ENCODE measurements around the gene VAMP5.
A peak's percentile ranks its signal among the peaks of the same experiment; 100 is the strongest.
"Not testable (repeated sequence)": the region's sequence is repeated elsewhere in the genome, so short reads cannot be mapped to it uniquely, and the experiment has no call there.

The VAMP5 gene, protein sequence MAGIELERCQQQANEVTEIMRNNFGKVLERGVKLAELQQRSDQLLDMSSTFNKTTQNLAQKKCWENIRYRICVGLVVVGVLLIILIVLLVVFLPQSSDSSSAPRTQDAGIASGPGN

DNA sequence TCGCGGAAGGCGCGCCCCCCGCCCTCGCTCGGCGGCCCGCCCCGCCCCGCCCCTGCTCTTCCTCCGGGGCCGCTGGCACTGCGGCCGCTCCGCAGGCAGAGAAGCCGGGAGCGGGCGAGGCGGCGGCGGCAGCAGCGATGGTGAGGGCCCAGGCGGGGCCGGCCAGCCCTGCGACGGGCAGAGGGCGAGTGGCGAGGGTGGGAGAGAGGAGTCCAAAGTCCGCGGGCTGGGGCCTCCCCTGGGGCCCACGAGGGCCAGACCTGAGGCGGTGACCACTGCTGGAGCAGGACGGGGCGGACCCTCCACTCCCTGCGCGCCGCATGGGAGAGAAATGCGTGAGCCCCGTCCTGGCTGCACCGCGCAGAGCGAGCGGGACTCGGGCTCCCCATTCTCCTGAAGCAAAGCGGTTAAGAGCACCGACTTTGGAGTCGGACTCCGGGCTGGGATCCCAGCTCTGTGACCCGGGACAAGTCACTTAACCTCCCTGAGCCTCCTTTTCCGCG lies at the start of gene VAMP5:
Gene VAMP5, plus strand, starts transcription at position 78 of the 503 bp plus-strand sequence. Its CDS starts 60 bp downstream, at position 138.
- no peak for DNase-seq

DNA sequence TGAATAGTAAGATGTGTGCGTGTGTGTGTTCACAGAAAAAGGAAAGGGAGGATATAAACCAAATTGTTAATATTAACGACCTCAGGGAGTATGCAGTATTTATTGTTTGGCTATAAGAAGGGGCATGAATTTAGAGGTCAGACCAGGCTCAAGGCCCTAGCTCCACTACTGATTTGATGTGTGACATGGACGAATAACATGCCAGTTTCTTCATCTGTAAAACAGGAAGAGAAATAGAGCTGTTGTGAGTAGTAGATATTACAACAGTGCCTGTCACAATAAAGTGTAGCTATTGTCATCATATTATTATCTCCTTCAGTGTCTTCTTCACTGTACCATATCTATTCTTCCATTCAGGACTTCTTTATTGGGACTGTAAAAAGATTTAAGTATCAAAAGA lies 49.4 kb upstream of the VAMP5 start:
- DNase-seq = no peak

GRCh38 chr2:85536479-85536878 lies 47.8 kb upstream of the VAMP5 start:
- DNase-seq = no peak

DNA sequence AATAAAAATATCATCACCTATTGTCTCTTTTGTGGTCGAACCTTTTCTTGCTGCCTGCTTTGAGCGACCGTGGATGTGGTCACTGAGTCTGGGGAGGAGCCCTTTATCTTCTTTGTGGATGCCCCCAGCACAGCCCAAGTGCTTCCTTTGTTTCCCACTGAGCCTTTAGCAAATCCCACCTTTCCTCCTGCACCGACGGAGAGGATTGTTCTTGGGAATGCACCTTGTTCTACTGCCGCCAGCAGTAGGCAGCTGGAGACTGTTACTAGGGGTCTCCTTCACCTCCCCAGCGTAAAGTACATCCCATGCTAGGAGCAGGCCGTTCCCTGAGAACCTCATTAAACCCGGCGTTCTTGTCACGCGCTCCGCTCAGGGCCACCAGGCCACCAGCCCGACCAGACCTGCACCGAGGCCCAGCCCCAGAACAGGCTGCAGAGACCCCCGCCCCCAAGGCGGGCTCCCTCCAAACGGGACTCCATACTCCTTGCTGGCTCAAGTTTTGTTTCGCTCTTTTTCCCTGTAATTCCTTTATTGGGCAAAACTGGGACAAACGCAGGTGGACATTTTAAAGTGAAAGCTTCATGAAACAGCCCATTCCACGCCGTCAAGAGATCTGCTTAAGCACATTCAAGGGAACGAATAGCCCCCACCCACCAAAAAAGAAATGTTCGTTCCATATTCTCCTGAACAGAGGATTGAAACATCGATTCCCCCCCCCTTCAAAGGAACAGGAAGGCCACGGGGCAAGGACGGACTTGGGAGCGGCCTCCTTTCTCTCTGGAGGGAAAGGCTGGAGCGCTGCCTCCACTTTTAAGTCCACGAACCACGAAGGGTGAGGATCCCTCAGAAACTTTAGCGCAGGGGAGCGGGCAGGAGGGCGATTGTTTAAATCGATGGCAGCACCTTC lies 46.4 kb upstream of the VAMP5 start:
- peak; percentile 74 for DNase-seq

- peak; percentile 88 for DNase-seq
Measured at GRCh38 chr2:85538507-85539360, 45.5 kb upstream of the VAMP5 start, which contains the start of gene MAT2A. Gene MAT2A (plus strand): TSS chr2:85539168. CDS start chr2:85539288, 120 bp downstream.

- peak; percentile 31 for DNase-seq
Measured at GRCh38 chr2:85539361-85540132, 44.7 kb upstream of the VAMP5 start.

GRCh38 chr2:85540133-85540648 lies 44.0 kb upstream of the VAMP5 start:
- no peak for DNase-seq

GRCh38 chr2:85541262-85541661 lies 43.0 kb upstream of the VAMP5 start:
- no peak for DNase-seq

- DNase-seq = no peak
Measured at GRCh38 chr2:85541753-85542457, 42.3 kb upstream of the VAMP5 start.

DNA sequence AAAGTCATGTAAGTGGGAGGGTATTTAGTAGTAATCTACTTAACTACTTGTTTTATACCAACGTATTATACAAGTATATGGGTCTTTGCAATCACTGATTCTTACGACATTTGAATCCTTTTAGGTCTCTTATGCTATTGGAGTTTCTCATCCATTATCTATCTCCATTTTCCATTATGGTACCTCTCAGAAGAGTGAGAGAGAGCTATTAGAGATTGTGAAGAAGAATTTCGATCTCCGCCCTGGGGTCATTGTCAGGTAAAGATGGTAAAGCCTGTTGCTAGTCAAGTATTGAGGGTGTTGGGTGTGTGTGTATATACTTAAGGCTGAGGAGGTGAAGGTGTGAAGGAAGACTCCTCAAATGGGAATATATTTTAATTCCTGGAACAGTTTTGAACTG lies 41.5 kb upstream of the VAMP5 start:
- no peak for DNase-seq

GRCh38 chr2:85544254-85544691 lies 40.0 kb upstream of the VAMP5 start:
- DNase-seq = not testable (repeated sequence)

DNA sequence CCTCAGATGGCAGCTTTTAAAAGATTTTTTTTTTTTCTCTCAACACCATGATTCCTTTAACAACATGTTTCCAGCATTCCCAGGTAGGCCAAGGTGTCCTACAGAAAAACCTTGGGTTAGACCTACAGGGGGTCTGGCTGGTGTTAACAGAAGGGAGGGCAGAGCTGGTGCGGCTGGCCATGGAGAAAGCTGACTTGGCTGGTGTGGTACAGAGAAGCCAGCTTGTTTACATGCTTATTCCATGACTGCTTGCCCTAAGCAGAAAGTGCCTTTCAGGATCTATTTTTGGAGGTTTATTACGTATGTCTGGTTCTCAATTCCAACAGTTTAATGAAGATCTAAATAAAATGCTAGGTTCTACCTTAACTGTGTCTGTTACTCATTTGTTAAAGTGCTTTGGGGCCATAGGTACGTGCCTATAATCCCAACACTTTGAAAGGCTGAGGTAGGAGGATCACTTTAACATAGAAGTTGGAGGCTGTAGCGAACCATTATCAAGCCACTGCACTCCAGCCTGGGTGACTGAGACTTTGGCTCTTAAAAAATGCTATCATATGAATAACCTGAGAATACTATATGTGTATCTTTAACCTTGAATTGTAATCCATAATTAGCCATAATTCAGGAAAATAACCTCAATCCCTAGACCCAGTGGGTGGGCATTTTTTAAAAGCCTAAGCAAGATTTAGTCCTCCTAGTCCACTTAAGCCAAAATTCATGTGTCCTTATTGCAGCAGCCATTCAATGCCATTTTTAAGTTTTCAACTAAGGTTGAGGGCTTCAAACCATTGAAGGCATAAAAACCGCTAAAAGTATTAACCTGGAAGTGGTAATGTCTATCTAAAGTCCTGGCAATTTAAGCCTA lies 39.1 kb upstream of the VAMP5 start:
- DNase-seq = not testable (repeated sequence)

DNA sequence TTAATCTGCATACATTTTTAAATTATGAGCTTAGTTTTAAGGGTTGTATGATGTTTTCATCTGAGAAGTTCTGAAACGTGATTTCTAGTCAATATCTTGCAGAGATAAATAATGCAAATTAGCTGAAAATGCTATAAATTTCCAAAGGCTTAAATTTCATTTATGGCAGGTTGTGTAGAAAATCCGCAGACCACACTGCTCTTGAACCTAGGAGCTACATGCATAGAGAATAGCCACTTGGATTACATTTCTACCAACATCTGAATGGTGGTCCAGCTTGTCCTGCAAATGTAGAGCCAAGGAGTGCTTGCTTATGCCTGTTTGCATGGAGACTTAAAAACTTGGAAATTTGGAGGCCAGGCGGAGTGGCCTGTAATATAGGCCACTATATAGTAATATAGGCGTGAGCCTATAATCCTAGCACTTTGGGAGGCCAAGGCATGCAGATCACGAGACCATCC lies 38.4 kb upstream of the VAMP5 start:
- no peak for DNase-seq

DNA sequence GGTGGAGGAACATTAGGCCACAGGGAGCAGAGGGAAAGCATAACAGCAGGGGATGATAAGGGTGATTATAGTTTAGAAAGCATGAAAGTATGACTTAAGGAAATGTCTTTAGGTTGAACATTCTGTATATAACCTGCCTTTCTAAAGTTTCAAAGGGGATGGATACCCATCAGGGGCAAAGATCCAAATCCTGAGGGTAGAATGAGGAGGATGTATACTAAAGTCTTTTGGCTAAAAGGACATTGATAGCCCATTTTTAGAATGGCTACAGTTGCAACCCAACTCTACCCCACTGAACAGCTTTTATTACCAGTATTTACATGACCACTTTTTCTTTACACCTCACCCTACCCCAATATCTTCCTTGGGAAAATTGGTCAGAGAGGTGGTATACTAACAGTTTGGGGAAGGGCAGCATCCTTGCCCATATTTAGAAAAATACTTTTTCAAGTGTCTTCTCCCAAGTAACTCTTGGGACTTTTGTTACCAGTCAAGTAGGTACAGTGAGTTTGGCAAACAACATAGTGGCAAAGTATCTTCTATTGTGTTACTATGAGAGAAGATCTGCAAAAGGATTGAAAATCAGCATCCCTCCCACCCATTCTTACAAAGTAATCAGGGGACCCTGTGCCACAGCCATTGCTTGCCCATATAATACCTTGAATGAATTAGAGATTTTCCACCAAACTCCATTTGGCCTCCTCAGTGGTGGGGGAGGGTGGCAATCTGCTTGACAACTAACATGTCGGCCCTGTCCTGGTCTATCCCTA lies 37.0 kb upstream of the VAMP5 start:
- no peak for DNase-seq

DNA sequence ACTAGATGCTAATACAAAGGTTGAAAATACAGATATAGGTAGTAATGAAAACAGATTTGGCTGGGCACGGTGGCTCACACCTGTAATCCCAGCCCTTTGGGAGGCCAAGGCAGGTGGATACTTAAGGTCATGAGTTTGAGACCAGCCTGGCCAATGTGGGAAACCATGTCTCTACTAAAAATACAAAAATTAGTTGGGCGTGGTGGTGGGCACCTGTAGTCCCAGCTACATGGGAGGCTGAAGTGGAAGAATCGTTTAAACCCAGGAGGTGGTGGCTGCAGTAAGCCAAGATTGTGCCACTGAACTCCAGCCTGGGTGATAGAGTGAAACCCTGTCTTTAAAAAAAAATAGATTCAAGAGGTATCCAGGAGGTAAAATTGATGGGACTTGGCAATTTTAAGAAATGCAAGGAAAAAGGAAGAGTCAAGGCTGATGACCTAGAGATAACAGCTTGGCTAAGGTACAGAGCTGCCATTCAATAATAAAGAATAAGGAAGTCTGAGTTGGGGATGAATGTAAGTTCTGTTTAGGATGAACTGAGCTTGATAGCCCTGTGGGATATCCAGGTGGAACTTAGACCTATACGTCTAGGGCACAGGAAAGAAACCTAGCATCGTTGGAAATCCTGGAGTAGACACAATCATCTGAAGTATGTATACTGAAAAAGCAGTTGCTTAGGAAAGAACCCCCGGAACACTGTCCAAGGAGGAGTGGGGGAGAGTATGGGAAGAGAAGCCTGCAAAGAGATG lies 36.2 kb upstream of the VAMP5 start:
- DNase-seq = no peak

DNA sequence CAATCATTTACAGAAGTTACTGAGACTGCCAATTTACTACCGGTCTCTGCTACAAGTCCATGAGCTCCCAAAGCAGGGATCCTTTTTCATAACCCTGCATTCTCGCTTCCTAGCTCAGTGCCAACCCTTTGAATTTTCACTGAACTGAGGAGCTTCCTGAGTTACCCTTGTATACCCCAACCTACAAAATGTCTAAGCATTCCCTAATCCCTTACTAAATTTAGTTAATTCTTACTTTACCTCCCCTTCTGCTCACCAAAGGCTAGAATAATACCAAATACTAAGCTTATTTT lies 35.7 kb upstream of the VAMP5 start:
- DNase-seq = no peak

- DNase-seq = no peak
Measured at GRCh38 chr2:85549095-85549494, 35.1 kb upstream of the VAMP5 start.

DNA sequence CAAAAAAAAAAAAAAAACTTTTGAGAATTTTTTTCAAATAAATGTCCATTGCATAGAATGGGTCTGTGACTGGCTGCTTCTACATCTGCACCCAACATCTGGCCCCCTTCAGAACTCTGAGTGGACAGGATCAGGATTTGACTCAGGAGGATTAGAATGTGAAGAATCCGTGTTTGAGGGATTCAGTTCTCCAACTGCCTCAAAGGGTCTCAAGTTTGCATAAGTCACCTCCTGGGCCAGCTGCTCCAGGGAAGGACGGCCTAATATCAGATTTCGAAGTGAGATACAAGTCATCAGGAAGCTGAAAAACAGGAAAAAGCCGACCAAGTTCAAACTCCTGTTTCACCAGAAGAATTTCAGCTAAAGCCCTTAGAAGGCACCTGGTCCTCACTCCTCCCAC lies 34.4 kb upstream of the VAMP5 start:
- DNase-seq = no peak

DNA sequence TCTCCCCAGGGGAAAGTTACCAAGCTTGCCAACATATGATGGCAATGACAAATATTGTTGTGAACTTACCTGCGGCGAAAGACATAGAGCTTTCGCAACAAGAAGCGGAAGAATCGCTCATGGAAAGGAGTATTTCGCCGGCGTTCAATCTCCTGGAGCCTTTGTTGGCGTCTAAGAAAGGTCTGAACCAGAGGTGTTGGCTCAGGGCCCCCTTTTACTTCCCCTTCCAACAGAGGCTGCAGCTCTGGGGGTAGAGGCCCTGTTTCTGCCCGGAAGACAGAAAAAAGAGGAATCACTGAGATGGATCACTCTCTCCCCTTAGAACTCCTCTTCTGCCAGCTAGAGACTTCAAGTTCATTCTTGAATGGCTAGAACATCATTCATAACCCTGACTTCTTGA lies 33.7 kb upstream of the VAMP5 start:
- no peak for DNase-seq
